ENCODE data around the gene ARHGAP26.

GRCh38 chr5:142832263-142832662 is 62.1 kb downstream of the ARHGAP26 start:
- TF ChIP-seq RCOR1 (IDR thresholded peaks at IDR 0.05; ENCODE audit: insufficient replicate concordance, low read length), result no peak
- no peak for TF ChIP-seq POLR2A (IDR thresholded peaks at IDR 0.05; ENCODE audit: low read depth, low read length)
- TF ChIP-seq CTCF (conservative IDR thresholded peaks at IDR 0.05; ENCODE audit: low read depth, low read length), result no peak
- no peak for TF ChIP-seq USF2 (IDR thresholded peaks at IDR 0.05; ENCODE audit: low read depth, low read length)
- TF ChIP-seq, protein P1, sequence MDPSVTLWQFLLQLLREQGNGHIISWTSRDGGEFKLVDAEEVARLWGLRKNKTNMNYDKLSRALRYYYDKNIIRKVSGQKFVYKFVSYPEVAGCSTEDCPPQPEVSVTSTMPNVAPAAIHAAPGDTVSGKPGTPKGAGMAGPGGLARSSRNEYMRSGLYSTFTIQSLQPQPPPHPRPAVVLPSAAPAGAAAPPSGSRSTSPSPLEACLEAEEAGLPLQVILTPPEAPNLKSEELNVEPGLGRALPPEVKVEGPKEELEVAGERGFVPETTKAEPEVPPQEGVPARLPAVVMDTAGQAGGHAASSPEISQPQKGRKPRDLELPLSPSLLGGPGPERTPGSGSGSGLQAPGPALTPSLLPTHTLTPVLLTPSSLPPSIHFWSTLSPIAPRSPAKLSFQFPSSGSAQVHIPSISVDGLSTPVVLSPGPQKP (IDR thresholded peaks at IDR 0.05; ENCODE audit: borderline replicate concordance, low read depth, low read length), result no peak
- TF ChIP-seq RFX5 (IDR thresholded peaks at IDR 0.05; ENCODE audit: low read depth, low read length), result no peak
- no peak for TF ChIP-seq MAZ (IDR thresholded peaks at IDR 0.05; ENCODE audit: borderline replicate concordance, low read depth, low read length)
